Endothelial cell of umbilical vein (primary cell): ENCODE measurements around the gene SETBP1. TPM values are rescaled to one million over a fixed set of nuclear protein-coding genes. Genes with fewer than 3 reads are reported as not detected.

Experiments
- BruUV-seq: library from RNA; stranded (reverse); fragments of 400-500 nt; replicated peaks from 2 replicates; lab custom pipeline; 2021; lab: Mats Ljungman, UMichigan
- CTCF ChIA-PET: fragments of 300-600, 350-600 bp; sonication (Branson Sonifier 250); formaldehyde crosslinking; loops from one replicate; lab custom pipeline; 2021; ENCODE audit warnings: antibody characterized with exemption, inconsistent platforms; lab: Charles Lee
- POLR2A ChIA-PET: fragments of 300-600, 350-600 bp; sonication (Branson Sonifier 250); formaldehyde crosslinking; loops from one replicate; lab custom pipeline; 2021; ENCODE audit warnings: antibody characterized with exemption, inconsistent platforms; lab: Charles Lee
- DNase-seq: peaks from one replicate; pipeline ENCODE4 v3.0.0-alpha.2; 2011; ENCODE audit warnings: low read depth, low spot score
- FAIRE-seq: peaks from 2 replicates; lab custom pipeline; 2011; peaks lifted over from hg19 to GRCh38; lab: Jason Lieb, UNC
- H2AFZ ChIP-seq: 2 replicates; pipeline ENCODE4 v1.6.0; 2012; ENCODE audit warnings: low read depth, low read length, control low read depth, inconsistent platforms
- H3K27ac ChIP-seq: 2 replicates; pipeline ENCODE4 v1.5.1; 2011; ENCODE audit warnings: low read depth, mild to moderate bottlenecking, control low read depth, low read length, moderate library complexity; ENCODE audit not compliant: insufficient read depth
- H3K27me3 ChIP-seq, 2 experiments: 2 replicates each; pipeline versions ENCODE4 v1.6.0 to v1.6.1; 2011; ENCODE audit warnings: low read length in 2 of 2, mixed read lengths in 1 of 2; ENCODE audit not compliant: control insufficient read depth in 2 of 2, insufficient read depth in 2 of 2
- H3K36me3 ChIP-seq, 2 experiments: 2 replicates in 1 of 2; 3 replicates in 1 of 2; pipeline ENCODE4 v1.5.1; 2011; ENCODE audit warnings: low read length in 2 of 2, mild to moderate bottlenecking in 1 of 2, moderate library complexity in 1 of 2; ENCODE audit not compliant: control insufficient read depth in 2 of 2, insufficient read depth in 2 of 2; ENCODE audit errors: extremely low read depth in 1 of 2
- H3K4me1 ChIP-seq: 3 replicates; pipeline ENCODE4 v1.5.1; 2011; ENCODE audit warnings: mild to moderate bottlenecking, low read length; ENCODE audit not compliant: control insufficient read depth, insufficient read depth; ENCODE audit errors: extremely low read depth
- H3K4me2 ChIP-seq: 2 replicates; pipeline ENCODE4 v1.6.1; 2011; ENCODE audit warnings: low read length, control low read depth, mixed read lengths; ENCODE audit not compliant: insufficient read depth
- H3K4me3 ChIP-seq, 3 experiments: fragments of 200-600 bp in 1 of 3; sonication (generic), shearing (Covaris generic) in 1 of 3; replicated peaks in 1 of 3; 2 replicates each; pipeline ENCODE4 v1.5.1; 2011 to 2016; ENCODE audit warnings: control low read depth in 3 of 3, low read length in 3 of 3, mild to moderate bottlenecking in 2 of 3, inconsistent platforms in 1 of 3, low read depth in 1 of 3, moderate library complexity in 1 of 3; ENCODE audit not compliant: insufficient read depth in 1 of 3
- H3K79me2 ChIP-seq: 2 replicates; pipeline ENCODE4 v1.6.0; 2012; ENCODE audit warnings: low read length, inconsistent platforms; ENCODE audit not compliant: control insufficient read depth, insufficient read depth
- H3K9ac ChIP-seq: replicated peaks from 2 replicates; pipeline ENCODE3; 2011; ENCODE audit warnings: low read length, control low read depth; ENCODE audit not compliant: insufficient read depth; ENCODE audit errors: extremely low read depth
- H3K9me1 ChIP-seq: replicated peaks from 3 replicates; pipeline ENCODE4 v1.6.0; 2011; ENCODE audit warnings: mild to moderate bottlenecking, low read length; ENCODE audit not compliant: control insufficient read depth, insufficient read depth; ENCODE audit errors: extremely low read depth
- H3K9me3 ChIP-seq: replicated peaks from 2 replicates; pipeline ENCODE4 v1.5.1; 2012; ENCODE audit warnings: low read length, inconsistent platforms; ENCODE audit not compliant: control insufficient read depth, insufficient read depth
- H4K20me1 ChIP-seq: replicated peaks from 2 replicates; pipeline ENCODE3; 2011; ENCODE audit warnings: mild to moderate bottlenecking, low read length; ENCODE audit not compliant: control insufficient read depth, insufficient read depth; ENCODE audit errors: extremely low read depth
- CTCF ChIP-seq, 2 donors: IDR thresholded peaks; 1 replicate in 1 of 2; 2 replicates in 1 of 2; pipeline ENCODE4 v1.5.1; 2011; ENCODE audit warnings: low read length in 2 of 2, mild to moderate bottlenecking in 2 of 2, moderate library complexity in 2 of 2, control low read depth in 1 of 2, inconsistent platforms in 1 of 2, low read depth in 1 of 2; ENCODE audit not compliant: insufficient read depth in 1 of 2; ENCODE audit errors: extremely low read depth in 1 of 2
- EZH2 ChIP-seq: IDR thresholded peaks from 2 replicates; pipeline ENCODE4 v1.6.1; 2012; ENCODE audit warnings: borderline replicate concordance, low read depth, mild to moderate bottlenecking, moderate library complexity, low read length, inconsistent platforms; ENCODE audit not compliant: severe bottlenecking
- FOS ChIP-seq: IDR thresholded peaks from 2 replicates; pipeline ENCODE4 v1.6.1; 2011; ENCODE audit warnings: mild to moderate bottlenecking, low read length, moderate library complexity, borderline replicate concordance; ENCODE audit not compliant: insufficient read depth
- GATA2 ChIP-seq: IDR thresholded peaks from 2 replicates; pipeline ENCODE4 v1.7.0; 2011; ENCODE audit warnings: low read depth, mild to moderate bottlenecking, moderate library complexity, mixed read lengths, low read length; ENCODE audit not compliant: insufficient read length, insufficient read depth
- JUN ChIP-seq: IDR thresholded peaks from 2 replicates; pipeline ENCODE4 v1.6.1; 2011; ENCODE audit warnings: borderline replicate concordance, low read depth; ENCODE audit not compliant: insufficient read length, insufficient read depth
- MAX ChIP-seq: IDR thresholded peaks from 2 replicates; pipeline ENCODE4 v1.6.1; 2011; ENCODE audit not compliant: insufficient read depth, insufficient read length
- MYC ChIP-seq: IDR thresholded peaks from one replicate; pipeline ENCODE4 v1.6.1; 2011; ENCODE audit warnings: mild to moderate bottlenecking, low read depth, low read length
- POLR2A ChIP-seq: IDR thresholded peaks from 2 replicates; pipeline ENCODE4 v1.6.1; 2012; ENCODE audit warnings: low read depth, mild to moderate bottlenecking, control low read depth, low read length
- POLR2AphosphoS5 ChIP-seq: IDR thresholded peaks from 2 replicates; pipeline ENCODE4 v1.6.1; 2012; ENCODE audit warnings: low read depth, mild to moderate bottlenecking, control low read depth, low read length, moderate library complexity; ENCODE audit not compliant: insufficient read depth
- dilution Hi-C: fragments of 300-500 bp; cut with MboI; formaldehyde crosslinking; loops from one replicate; pipeline ENCODE4 v1.15.0; 2019; ENCODE audit warnings: low sequenced_read_pairs; ENCODE audit not compliant: extremely low pct_ligation_motif_present
- intact Hi-C: fragments of 100-400 bp; cut with micrococcal nuclease; formaldehyde crosslinking; loops from one replicate; pipeline ENCODE4 v1.10.0; 2022
- polyA plus RNA-seq, 4 experiments: library from polyadenylated mRNA; depleted of rRNA in 3 of 4; stranded (reverse) in 3 of 4; unstranded in 1 of 4; fragments of >200 nt; gene quantifications; 2 replicates each; pipeline versions ENCODE4 v1.2.1 to v1.2.3, GENCODE V29; 2011 to 2012; ENCODE audit warnings: missing spikeins in 1 of 4
- total RNA-seq: library from RNA; stranded (reverse); gene quantifications from 2 replicates; pipeline ENCODE4 v1.2.3, GENCODE V29; 2021

The SETBP1 gene
- total and polyA plus RNA-seq, 2 donors (not counting 3 experiments of a cell fraction or from before 2014, with no cell fraction given) = 0.76 to 3.1 TPM

- POLR2A ChIA-PET = no interaction called here
- no peak overlapping the region for H3K4me2 ChIP-seq
- intact Hi-C loops = loop anchor here (5.0 kb wide), 1 partner anchor 47 kb away; no protein-coding TSS in a partner anchor
These were observed 59.3 kb downstream of the SETBP1 start for GRCh38 chr18:44740000-44740399.

More at GRCh38 chr18:44740000-44740399, 59.3 kb downstream of the SETBP1 start:
- TF ChIP-seq FOS (no peak), MAX (no peak), GATA2 (no peak), POLR2AphosphoS5 (no peak), MYC (no peak), CTCF (IDR thresholded peaks at IDR 0.05; ENCODE audit: extremely low read depth in 1 of 2, insufficient read depth in 1 of 2, low read depth in 1 of 2, low read length in 2 of 2) (no peak), POLR2A (no peak), EZH2 (no peak), JUN (no peak)
- H3K9me1 ChIP-seq = no peaks in the 10 kb centered on the region
- no peaks in the 10 kb centered on the region for H3K36me3 ChIP-seq
- H3K27me3 ChIP-seq = no peaks in the 10 kb centered on the region
- DNase-seq (no peak), FAIRE-seq (no peak)
- no peaks in the 10 kb centered on the region for H3K79me2 ChIP-seq
- no peak overlapping the region for H2AFZ ChIP-seq
- H3K9ac ChIP-seq = no peak overlapping the region
- BruUV-seq = no TSS peak
- no peaks in the 10 kb centered on the region for H3K4me1 ChIP-seq
- H3K27ac ChIP-seq = no peak overlapping the region
- no peaks in the 10 kb centered on the region for H4K20me1 ChIP-seq
- H3K4me3 ChIP-seq = no peak overlapping the region
- no peaks in the 10 kb centered on the region for H3K9me3 ChIP-seq
- CTCF ChIA-PET = no interaction called here
- dilution Hi-C loops = no loop called here
